Measurements from ENCODE around the gene HSF2BP. TPM values are rescaled to one million over a fixed set of nuclear protein-coding genes. Genes with fewer than 3 reads are reported as not detected.

HSF2BP gene
- total and polyA plus RNA-seq, 2 of the 8 experiments (the other 6 are each of a cell fraction or from before 2014, with no cell fraction given): 0.51 to 0.93 TPM

DNA sequence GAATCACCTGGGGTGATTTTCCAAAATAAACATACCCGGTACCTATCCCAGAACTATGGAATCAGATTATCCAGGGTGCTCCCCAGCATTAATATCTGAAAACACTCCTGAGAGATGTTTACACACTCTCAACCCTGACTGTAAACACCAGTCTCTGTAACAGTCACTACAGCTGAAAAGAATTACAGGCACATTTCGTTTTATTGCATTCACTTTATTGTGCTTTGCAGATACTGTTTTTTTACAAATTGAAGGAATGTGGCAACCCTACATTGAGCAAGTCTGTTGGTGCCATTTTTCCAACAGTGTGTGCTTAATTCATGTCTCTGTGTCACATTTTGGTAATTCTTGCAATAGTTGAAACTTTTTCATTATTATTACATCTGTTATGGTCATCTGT is 31.8 kb downstream of the HSF2BP start:
- Histone ChIP-seq H3K23ac (ENCODE audit: insufficient read length) (no peak overlapping the region), H4K20me1 (replicated peaks in 1 of 2; ENCODE audit: control insufficient read depth in 1 of 2, insufficient read depth in 2 of 2, low read length in 2 of 2) (no peaks in the 10 kb centered on the region), H4K8ac (ENCODE audit: extremely low read depth, insufficient read depth, low read length) (no peak overlapping the region), H2BK12ac (ENCODE audit: low read depth, low read length) (no peak overlapping the region), H2BK120ac (replicated peaks; ENCODE audit: low read depth, low read length) (no peak overlapping the region), H3K4me1 (replicated peaks in 1 of 4; ENCODE audit: control insufficient read depth in 3 of 4, insufficient read depth in 4 of 4, low read length in 3 of 4) (no peaks in the 10 kb centered on the region; a peak in 1 of 7 replicates), H2BK5ac (ENCODE audit: low read depth, low read length) (no peak overlapping the region), H2BK15ac (ENCODE audit: low read length) (no peak overlapping the region), H2AK5ac (ENCODE audit: low read depth, low read length) (no peak overlapping the region), H3K4me3 (ENCODE audit: extremely low read depth in 1 of 4, insufficient read depth in 2 of 4, low read depth in 3 of 4, low read length in 4 of 4) (no peak overlapping the region), H4K5ac (ENCODE audit: insufficient read length, low read depth, low read length) (no peak overlapping the region), H4K91ac (replicated peaks; ENCODE audit: insufficient read length, low read length) (no peak overlapping the region), H3K4ac (replicated peaks; ENCODE audit: insufficient read length, low read depth, low read length) (no peak overlapping the region), H3K27ac (ENCODE audit: low read depth, low read length) (no peak overlapping the region), H3K14ac (ENCODE audit: insufficient read length) (no peak overlapping the region), H3K27me3 (replicated peaks in 1 of 4; ENCODE audit: control insufficient read depth in 3 of 4, extremely low read depth in 1 of 4, insufficient read depth in 3 of 4, low read length in 3 of 4) (no peaks in the 10 kb centered on the region), H3K56ac (replicated peaks; ENCODE audit: insufficient read length, low read depth, low read length) (no peak overlapping the region), H3K23me2 (ENCODE audit: low read depth, low read length) (peaks cover 9% of the 10 kb centered on the region; the same call in 1 of the 2 replicates), H2BK20ac (ENCODE audit: low read length) (no peak overlapping the region), H3K18ac (ENCODE audit: extremely low read depth, low read length) (no peak overlapping the region), H3K36me3 (ENCODE audit: control insufficient read depth in 2 of 4, insufficient read depth in 4 of 4, low read length in 3 of 4) (no peaks in the 10 kb centered on the region), H3K9me3 (ENCODE audit: insufficient read depth in 2 of 2, low read depth in 1 of 2, low read length in 1 of 2) (no peaks in the 10 kb centered on the region), H3K79me1 (ENCODE audit: low read depth, low read length) (no peaks in the 10 kb centered on the region), H3K4me2 (ENCODE audit: insufficient read depth in 1 of 2, low read depth in 2 of 2, low read length in 2 of 2) (no peak overlapping the region), H3K9ac (replicated peaks in 1 of 4; ENCODE audit: extremely low read depth in 1 of 4, low read depth in 3 of 4, low read length in 3 of 4) (no peak overlapping the region), H2AFZ (ENCODE audit: low read length) (no peak overlapping the region), H3K79me2 (ENCODE audit: control insufficient read depth in 1 of 2, insufficient read depth in 2 of 2, low read length in 2 of 2) (no peaks in the 10 kb centered on the region)
- CTCF ChIA-PET (ENCODE audit: partially characterized antibody): interaction anchor here (1.2 to 4.2 kb wide), 4 partner anchors 9 to 71 kb away, joined by 3 to 27 read pairs (median 8); no protein-coding TSS in a partner anchor
- DNase-seq (ENCODE audit: low read depth in 1 of 2, low spot score in 2 of 2): no peak
- no peak for FAIRE-seq
- TF ChIP-seq SIX5 (IDR thresholded peaks at IDR 0.05; ENCODE audit: low read depth, low read length): no peak
- no peak for TF ChIP-seq POLR2A (IDR thresholded peaks at IDR 0.05; ENCODE audit: control extremely low read depth in 1 of 2, low read depth in 2 of 2, low read length in 2 of 2)
- TF ChIP-seq EP300 (IDR thresholded peaks at IDR 0.05; ENCODE audit: borderline replicate concordance in 1 of 2, low read depth in 2 of 2, low read length in 2 of 2): no peak
- TF ChIP-seq, protein P1, sequence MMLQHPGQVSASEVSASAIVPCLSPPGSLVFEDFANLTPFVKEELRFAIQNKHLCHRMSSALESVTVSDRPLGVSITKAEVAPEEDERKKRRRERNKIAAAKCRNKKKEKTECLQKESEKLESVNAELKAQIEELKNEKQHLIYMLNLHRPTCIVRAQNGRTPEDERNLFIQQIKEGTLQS (IDR thresholded peaks at IDR 0.05; ENCODE audit: insufficient read depth, low read depth, low read length): no peak
- TF ChIP-seq CHD2 (IDR thresholded peaks at IDR 0.05; ENCODE audit: low read length): no peak
- no peak for TF ChIP-seq PHF8 (conservative IDR thresholded peaks at IDR 0.05; ENCODE audit: low read depth, low read length)
- TF ChIP-seq, protein P2, sequence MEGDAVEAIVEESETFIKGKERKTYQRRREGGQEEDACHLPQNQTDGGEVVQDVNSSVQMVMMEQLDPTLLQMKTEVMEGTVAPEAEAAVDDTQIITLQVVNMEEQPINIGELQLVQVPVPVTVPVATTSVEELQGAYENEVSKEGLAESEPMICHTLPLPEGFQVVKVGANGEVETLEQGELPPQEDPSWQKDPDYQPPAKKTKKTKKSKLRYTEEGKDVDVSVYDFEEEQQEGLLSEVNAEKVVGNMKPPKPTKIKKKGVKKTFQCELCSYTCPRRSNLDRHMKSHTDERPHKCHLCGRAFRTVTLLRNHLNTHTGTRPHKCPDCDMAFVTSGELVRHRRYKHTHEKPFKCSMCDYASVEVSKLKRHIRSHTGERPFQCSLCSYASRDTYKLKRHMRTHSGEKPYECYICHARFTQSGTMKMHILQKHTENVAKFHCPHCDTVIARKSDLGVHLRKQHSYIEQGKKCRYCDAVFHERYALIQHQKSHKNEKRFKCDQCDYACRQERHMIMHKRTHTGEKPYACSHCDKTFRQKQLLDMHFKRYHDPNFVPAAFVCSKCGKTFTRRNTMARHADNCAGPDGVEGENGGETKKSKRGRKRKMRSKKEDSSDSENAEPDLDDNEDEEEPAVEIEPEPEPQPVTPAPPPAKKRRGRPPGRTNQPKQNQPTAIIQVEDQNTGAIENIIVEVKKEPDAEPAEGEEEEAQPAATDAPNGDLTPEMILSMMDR (IDR thresholded peaks at IDR 0.05; ENCODE audit: control extremely low read depth in 1 of 3, insufficient read depth in 1 of 3, low read depth in 1 of 3, low read length in 3 of 3): no peak
- no peak for TF ChIP-seq CREB1 (IDR thresholded peaks at IDR 0.05)
- TF ChIP-seq SAP30 (IDR thresholded peaks at IDR 0.05; ENCODE audit: insufficient read depth, insufficient replicate concordance, low read length): no peak
- 78% methylated on average over 2 of the region's 2 CpGs; no CpG with 5 or more reads in 1 of the 2 experiments for WGBS, 2 experiments (ENCODE audit: extremely low coverage in 1 of 2, insufficient coverage in 1 of 2, insufficient read length in 1 of 2, insufficient replicate concordance in 2 of 2, low coverage in 1 of 2, low lambda C conversion rate in 2 of 2, missing lambda C conversion rate in 1 of 2)
- POLR2A ChIA-PET (ENCODE audit: partially characterized antibody): no interaction called here
